ENCODE data around the gene SIX6.
"Not testable (repeated sequence)": the region's sequence is repeated elsewhere in the genome, so short reads cannot be mapped to it uniquely, and the experiment has no call there.

The SIX6 gene

DNA sequence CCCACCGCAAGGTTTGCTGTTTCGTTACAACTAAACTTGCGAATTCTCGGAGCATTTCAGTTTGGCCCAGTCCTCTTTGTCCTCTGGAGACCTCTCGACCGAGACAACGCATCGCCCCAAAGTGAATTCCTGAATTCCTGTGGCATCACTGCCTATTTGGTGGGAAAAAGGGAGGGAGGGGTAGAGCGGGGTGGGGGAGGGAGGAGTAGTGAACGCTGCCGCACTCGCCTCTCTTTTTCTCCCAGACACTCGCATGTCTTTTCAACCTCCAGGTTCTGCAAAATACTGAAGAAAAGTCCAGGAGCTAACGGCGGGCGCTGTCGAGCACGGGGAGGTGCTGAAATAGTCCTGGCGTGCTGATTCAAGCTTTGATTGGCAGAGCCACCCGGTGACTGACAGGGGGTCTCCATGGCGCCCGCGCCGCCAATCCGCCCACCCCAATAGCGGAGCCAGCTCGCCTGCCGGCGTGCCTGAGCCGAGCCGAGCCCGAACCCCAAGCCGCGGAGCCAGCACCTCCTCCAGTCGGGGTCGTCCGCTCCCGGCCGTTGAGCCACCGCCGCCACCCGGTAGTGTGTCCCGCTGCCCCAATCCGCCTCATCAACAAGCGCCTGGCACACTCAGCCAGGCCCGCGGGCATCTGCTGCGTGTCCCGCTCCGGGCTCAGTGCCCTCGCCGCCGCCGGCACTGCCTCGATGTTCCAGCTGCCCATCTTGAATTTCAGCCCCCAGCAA, at the start of gene SIX6:
TSS of gene SIX6 (plus strand) at position 440 of the 731 bp plus-strand sequence. CDS start at position 693, 253 bp downstream.
- peak; percentile 68 for DNase-seq

DNA sequence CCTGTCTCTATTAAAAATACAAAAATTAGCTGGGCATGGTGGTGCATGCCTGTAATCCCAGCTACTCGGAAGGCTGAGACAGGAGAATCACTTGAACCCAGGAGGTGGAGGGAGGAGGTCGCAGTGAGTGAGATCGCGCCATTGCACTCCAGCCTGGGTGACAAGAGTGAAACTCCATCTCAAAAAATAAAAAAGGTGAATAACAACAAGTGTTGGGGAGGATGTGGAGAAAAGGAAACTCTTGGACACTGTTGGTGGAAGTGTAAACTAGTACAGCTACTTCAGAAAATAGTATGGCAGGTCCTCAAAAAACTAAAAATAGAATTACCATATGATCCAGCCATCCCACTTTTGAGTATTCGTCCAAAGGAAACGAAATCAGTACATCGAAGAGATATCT, 28.7 kb upstream of the SIX6 start:
- DNase-seq = not testable (repeated sequence)

DNA sequence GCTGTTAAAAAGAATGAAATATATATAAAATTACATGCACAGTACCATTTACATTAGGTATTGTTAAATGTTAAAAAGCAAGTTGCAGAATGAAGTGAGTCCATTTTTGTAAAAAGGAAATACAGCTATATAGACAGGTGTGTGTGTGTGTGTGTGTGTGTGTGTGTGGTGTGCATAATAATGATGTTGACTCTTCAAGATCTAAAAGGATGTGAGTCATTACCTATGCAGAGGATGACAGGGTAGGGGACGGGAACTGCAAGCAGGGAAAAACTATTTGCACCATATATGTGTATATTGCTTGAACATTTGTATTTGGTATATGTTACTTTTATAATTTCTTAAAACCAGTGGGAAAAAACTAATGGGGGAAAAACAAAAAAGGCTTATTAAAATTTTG, 26.2 kb upstream of the SIX6 start:
- DNase-seq = no peak

DNA sequence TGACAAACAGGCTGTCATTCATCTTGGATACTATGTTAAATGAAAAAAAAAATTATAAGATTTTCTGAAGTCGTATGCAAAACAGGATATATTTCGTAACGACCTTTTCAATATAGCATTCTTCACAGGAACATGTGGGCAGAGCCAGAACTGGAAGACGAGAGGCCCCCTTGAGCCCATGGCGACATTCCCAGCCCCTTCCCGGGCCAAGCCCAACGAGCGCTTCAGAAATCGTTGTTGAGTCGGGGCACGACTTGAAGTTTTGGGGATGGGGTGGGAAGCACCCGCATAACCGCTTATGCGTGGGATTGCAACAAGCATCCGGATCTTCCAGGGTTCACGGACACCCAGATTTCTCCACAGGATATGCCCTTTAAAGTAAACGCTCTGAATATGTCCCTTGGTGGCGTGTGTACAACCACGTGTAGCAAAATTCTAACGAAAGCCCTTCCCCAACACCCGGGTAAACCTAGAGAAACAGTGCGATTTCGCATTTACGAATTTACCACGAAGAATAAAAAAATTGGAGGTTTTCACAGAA, 23.8 kb upstream of the SIX6 start:
- peak; percentile 36 for DNase-seq

DNA sequence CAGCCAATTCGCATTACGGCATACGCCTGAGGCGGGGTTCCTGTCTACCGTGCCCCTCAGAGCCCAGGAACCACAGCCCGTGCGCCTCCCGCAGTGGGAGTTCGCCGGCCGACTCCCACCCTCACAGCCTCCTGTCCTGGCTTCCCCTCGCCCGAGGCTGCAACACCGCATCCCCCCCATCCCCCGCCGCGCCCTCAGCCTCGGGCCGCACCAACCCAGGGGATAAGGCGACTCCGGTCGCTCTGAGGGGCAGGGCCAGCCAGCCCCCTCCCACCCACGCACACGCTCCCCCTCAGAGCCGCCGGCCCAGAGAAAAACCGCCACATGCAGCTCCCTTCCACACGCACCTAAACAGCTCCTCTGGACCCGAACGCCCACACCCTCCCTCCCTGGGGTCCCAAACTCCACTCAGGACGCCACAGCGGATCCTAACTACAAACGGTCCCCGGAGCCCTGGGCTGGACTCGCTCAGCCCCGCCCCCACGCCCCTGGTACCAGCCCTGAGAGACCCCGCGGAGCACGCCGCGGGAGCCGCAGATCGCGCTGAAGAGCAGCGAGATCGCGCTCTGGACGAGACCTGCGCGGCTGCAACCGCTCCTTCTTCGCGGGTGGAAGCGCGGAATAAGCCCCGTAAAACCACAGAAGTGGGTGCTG, 23.2 kb upstream of the SIX6 start, which contains the start of gene C14orf39:
TSS of gene C14orf39 (minus strand) at position 466 of the 654 bp plus-strand sequence. CDS start 985 bp downstream, outside the sequence.
- peak; percentile 86 for DNase-seq

DNA sequence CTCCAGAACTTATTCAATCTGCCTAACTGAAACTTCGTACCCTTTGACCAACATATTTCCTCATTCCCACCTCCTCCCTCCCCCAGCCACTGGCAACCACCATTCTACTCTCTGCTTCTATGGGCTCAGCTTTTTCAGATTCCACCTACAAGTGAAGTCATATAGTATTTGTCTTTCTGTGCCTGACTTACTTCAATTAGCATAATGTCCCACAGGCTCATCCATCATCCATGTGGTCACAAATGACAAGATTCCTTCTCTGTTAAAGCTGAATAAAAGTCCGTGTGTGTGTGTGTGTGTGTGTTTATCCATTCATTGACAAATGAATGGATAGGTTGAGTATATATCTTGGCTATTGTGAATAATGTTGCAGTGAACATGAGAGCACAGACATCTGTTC, 21.7 kb upstream of the SIX6 start:
- DNase-seq = no peak

DNA sequence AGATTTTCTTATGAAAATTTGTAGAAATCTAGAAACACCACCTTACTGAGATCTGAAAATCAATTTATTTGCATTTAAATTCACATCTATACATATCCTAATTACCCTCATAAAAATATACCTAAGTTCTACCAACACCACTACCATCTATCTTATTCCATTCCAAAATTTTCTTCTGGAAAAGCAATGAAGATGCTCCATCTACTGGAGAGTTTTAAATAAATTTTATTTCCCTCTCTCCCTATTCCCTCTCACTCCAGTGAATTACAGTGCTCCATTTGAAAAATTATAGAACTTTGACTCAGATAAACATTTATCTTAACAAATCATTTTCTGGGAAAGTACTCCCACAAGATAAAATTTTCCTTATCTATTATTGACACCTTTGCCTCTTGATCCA, 20.8 kb upstream of the SIX6 start:
- no peak for DNase-seq

DNA sequence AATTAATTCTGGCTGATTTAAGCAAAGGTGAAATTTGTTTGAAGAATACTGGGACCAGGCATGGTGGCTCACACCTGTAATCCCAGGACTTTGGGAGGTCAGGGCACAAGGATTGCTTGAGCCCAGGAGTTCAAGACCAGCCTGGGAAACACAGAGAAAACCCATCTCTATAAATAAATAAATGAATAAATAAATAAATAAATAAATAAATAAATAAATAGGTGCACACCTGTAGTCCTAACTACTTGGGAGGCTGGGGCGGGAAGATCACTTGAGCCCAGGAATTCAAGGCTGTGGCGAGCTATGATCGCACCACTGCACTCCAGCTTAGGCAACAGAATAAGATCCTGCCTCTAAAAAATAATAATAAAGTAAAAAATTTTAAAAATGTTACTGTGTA, 18.7 kb upstream of the SIX6 start:
- DNase-seq = no peak

DNA sequence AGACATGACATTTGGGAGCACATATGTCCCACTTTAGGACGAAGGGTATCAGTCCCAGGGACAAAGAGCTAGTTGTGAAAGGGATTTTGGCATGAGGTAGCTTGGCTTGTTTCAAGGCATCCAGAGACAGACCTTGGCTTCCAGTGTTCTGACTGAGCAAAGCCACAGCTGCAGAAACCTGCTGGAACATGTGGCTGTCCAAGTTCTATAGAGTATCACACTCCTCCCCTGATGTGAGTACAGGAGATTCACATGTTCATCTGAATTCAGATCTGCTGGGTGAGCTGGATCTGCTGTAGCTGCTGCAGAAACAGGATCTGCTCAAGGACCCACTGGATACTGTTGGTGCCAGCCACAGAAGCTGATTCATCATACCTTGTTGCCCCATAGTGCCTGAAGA, 13.0 kb upstream of the SIX6 start:
- no peak for DNase-seq

DNA sequence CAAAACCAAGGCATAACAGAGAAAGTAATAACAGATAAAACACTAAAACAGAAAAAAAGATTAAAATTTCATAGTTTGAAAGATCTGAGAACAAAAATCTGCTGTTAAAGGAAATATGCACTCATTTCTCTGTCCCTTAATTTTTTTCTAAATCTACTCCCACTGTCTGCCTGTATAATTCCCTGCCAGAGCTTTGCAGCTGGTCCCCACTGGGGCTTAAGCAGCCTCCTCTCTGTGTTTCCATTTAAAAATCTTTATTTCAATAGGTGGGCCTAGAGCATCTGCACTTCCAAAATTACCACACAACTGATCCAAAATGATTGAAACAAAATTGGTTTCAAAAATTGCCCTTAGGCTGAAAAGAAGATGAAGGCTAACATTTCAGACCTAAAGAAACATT, 6.4 kb upstream of the SIX6 start:
- no peak for DNase-seq

DNA sequence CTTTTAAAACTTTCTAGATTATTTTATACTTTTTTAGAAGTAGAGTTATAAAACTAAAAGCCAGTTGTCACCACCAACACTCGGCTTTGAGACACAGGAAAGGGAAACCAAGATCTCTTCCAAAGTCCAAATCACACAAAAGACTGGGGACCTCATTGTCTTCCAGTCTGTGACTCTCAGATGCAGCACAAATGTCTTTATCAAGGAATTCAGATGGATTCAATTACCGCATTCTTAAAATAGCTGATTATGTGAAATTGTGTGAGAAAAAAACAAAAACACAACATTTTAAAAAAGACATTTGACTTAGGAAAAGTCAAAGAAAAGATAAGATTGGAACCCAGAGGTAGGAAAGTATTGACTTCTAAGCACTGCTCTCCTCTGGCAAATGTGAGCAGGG, 3.5 kb upstream of the SIX6 start:
- no peak for DNase-seq

DNA sequence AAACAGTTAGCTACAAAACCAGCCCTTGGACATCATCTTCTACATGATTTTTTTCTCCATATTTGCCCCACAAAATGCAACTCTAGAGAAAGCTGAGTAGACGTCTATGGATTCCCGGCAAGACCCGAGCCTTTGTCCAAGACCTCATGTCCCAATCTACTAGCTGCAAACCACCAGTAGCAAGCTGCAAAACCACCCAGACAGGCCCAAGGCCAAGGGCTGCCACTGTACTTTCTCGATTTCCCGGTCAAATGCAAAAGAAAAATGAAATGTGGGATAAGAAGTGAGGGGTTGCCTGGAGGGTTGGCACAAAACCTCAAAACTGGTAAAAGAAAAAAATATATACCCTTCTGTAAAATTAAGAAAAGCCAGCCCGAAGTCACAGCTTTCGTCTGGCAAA, 2.9 kb upstream of the SIX6 start:
- DNase-seq = no peak

DNA sequence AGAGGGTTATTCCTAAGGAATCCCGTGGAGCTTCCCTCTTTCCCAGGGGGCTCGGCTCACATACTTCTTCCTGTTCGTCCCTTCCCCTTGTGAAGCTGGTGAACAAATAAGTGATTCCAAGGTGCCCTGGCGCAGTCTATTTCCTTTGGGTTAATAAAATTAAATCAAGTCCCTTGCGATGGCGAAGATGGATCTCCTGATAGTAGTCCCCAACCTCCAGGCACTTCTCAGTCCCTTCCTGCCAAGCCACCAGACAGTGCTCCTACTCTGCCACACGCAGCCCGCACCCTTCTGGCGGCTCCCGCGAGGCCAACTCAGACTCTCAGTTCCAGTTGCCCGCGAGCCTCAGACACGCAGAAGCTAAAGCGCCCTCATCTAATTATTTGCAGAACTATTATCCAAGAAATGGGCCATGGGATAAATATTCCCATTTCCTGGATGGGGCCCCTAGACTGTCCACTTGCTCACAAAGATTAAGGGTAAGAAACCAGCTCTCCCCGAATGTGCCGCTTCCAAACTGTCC, 2.4 kb upstream of the SIX6 start:
- DNase-seq = no peak

DNA sequence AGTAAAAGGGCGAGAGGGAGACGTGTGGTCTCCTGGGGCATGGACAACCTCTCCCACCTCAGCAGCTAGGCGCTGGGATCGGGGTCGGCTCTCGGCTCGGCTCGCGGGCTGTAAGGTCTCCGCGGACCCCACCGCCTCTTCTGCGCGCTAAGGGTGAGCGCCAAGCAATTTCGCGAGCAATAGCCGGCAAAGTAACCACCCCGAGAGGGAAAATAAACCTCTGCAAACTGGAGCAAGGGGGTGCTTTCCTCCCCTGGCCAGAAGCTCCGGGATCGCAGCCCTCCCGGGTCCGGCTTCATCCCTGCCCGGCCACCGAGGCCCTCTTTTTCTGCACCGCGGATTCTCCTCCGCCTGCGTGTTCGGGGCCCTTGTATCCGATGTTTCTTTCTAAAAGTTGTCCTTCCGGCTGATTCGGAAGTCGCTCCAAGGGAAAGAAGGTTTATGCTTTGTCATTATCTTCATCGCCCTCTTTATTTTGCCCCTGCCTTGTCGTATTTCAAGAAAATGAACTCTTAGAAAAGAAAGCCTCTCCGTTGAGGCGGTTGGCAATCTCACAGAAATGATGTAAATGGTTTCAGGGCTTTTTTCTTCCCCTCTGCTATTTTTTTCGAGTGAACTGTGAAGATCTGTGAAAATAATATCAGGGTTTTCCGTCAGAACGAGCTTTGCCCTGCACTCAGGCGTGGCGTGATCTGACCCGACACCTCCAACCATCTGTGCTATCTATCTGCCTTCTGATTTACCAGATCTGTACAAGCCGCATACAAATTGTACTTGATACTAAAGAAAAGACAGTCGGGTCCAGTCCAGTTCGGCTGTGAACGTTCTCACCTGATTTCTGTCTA, 1.7 kb upstream of the SIX6 start:
- DNase-seq = no peak

DNA sequence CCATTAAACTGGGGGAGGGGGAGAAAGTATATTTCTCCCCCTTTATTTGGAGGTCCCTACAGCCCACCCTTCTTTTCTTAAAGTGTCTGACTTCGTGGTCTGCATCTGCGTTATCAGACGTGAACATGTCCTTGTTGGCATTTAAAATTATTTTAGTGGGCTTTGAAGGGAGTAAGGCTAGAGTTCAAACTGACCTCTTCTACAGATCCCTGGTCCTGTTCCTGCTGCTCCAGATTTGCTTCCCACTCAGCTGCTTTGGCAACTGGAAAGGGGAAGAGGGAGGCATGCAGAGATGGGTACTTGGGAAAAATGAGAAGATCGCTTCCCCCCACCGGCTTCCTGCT, 611 bp upstream of the SIX6 start:
- no peak for DNase-seq

DNA sequence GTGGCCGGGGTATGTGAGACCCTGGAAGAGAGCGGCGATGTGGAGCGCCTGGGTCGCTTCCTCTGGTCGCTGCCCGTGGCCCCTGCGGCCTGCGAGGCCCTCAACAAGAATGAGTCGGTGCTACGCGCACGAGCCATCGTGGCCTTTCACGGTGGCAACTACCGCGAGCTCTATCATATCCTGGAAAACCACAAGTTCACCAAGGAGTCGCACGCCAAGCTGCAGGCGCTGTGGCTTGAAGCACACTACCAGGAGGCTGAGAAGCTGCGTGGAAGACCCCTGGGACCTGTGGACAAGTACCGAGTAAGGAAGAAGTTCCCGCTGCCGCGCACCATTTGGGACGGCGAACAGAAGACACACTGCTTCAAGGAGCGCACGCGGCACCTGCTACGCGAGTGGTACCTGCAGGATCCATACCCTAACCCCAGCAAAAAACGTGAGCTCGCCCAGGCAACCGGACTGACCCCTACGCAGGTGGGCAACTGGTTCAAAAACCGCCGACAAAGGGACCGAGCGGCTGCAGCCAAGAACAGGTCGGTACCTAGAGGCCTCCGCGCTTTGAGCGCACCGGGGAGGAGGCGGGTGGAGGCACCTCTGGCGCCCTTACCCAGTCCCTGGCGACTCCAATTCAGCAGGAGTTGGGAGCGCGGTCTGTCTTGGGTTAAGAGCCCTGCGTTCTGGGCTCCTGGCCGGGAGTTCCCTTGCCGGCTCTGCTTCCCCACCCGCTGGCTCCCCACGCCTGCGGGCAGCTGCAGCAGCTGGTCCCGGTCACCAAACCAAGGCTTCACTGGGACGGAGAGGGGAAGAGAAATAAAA, 700 bp downstream of the SIX6 start:
- no peak for DNase-seq

DNA sequence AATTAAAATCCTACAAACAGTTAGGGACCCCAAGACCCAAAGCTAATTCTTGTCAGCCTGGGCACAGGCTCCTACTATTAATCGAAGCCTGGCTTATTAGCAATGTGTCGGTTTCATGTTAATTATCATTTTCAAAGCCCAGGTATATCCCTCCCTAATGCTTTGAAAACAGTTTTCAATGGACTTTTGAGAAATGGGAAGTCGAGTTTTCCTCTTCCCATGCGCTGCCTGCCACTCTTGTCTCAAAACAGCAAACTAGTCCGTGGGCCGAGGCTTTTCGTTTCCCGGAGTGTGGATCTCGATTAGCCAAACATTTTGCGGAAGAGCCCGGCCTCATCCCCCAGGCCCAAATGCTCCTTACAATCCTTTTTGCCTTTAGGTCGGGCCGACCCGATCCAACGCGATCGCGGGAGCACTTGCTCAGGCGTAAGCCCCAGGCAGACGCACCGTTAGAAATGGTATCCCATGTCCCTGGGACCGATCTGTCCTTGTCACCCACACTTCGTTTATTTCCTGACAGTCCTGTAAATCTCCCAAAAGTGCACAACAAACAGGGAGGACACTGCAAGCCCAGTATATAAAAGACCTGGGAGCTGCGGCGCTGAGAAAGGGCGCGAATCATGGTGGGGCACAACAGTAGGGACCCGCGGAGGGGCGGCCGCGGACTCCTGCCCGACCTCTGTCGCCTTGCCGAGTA, 1.5 kb downstream of the SIX6 start:
- no peak for DNase-seq

DNA sequence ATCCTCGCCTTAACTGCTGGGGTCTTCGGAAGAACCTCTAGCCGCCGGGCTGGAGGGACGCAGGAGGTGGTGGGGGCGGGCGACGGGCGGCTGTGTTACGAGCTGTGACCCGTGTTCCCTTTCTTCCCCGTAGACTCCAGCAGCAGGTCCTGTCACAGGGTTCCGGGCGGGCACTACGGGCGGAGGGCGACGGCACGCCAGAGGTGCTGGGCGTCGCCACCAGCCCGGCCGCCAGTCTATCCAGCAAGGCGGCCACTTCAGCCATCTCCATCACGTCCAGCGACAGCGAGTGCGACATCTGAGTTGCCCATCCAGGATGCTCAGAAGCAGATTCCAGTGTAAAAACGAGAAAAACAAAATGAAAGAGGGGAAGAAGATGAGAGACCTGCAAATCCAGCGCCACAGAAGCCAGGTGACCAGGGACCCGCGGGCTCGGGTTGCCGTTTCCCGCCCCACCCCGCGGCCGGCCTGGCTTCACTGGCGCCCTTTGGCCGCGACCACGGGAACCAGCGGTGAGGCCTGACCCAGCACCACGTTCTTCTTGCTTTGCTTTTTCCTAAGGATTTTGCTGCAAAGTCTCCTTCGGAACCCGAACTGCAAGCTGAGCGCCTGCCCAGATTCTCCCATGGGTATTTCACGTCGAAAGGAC, 2.1 kb downstream of the SIX6 start:
- DNase-seq = no peak

DNA sequence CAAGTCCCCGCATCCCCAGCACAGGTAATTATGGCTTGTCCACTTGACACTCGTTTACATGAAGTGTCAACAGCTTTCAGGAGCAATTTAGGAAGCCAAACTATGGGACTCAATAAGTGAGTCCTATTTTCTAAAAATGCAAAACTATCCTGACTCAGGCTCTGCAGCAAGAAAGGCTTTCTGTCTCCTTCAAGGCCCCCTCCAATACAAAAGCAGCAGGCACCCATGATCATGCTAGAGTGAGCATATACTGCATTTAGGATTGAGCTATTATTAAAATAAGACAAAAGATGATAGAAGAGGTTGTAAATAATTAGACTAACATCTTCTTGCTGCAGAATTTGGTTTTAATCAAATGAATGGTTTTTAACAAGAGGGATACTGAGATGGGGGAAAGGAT, 3.2 kb downstream of the SIX6 start:
- no peak for DNase-seq

DNA sequence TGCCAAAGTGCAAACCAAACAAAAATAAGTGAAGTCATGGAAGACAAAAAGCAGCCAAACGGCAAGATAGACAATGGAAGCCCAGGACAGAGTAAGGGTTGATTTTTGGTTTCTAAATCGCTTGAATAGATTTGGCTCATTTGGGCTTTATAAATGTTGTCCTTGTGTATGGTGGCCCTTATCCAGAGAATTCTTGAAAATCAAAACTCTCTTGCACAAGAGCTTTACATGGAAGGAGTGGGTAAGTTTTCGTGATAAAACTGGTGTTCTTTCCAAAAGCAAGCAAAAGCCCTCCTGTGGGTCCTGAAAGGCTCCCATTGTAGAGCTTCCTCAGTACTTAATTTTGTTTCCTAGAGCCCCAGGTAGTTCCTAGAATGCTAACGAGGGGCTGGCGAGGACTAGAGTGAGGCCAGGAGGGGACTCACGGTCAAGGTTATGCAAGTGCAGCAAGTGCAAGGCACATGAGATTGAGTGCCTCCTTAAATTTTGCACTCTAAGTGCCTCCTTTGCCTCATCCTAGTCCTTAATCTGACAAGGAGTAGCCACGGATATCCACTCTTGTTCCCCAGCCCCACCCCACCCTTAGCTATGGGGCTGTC, 4.1 kb downstream of the SIX6 start:
- no peak for DNase-seq

DNA sequence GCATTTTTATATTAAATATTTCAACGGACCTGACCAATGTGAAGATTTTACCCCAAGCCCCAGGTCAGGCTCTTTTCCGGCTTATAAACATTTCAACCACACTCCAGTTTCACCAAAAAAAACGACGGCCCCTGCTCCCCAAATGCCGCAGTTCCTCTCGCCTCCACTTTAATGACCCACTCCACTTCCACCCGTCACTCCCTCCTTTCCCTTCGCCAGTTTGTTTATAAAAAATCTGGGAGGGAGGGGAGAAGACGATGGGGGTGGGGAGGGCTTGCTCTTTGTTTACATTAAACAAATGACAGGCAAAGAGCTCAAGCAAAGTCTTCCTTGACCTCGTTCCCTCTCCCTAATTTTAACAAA, 5.4 kb downstream of the SIX6 start:
- DNase-seq = no peak

Data from left hindlimb (tissue), 1 donor.